Tibial artery (tissue), 4 donors: ENCODE measurements around the gene ECT2.
"Not testable (repeated sequence)": the region's sequence is repeated elsewhere in the genome, so short reads cannot be mapped to it uniquely, and the experiment has no call there.

Experiments used
- DNase-seq, 2 donors: peaks; one replicate each; pipeline ENCODE4 v3.0.0-alpha.2; 2019
- H3K27ac ChIP-seq, 2 donors: fragments of 200-600 bp; sonication (generic) in 1 of 2; 1 replicate in 1 of 2; 2 replicates in 1 of 2; pipeline ENCODE4 v1.5.1; 2018 to 2019; ENCODE audit warnings: mild to moderate bottlenecking in 1 of 2
- H3K27me3 ChIP-seq, 2 donors: fragments of 200-600 bp; sonication (generic) in 1 of 2; one replicate each; pipeline versions ENCODE4 v1.5.1 to v1.6.0; 2016 to 2019
- H3K36me3 ChIP-seq, 3 donors: fragments of 200-600 bp; sonication (generic) in 2 of 3; one replicate each; pipeline ENCODE4 v1.5.1; 2016 to 2019; ENCODE audit warnings: mild to moderate bottlenecking in 2 of 3
- H3K4me1 ChIP-seq, 4 donors: fragments of 200-600 bp; sonication (generic) in 2 of 4; 1 replicate in 3 of 4; 2 replicates in 1 of 4; pipeline ENCODE4 v1.5.1; 2016 to 2019
- H3K4me3 ChIP-seq, 2 donors: fragments of 200-600 bp; sonication (generic) in 1 of 2; 1 replicate in 1 of 2; 2 replicates in 1 of 2; pipeline ENCODE4 v1.5.1; 2018 to 2019; ENCODE audit warnings: mild to moderate bottlenecking in 2 of 2
- H3K9me3 ChIP-seq, 3 donors: fragments of 200-600 bp; sonication (generic) in 1 of 3; one replicate each; pipeline ENCODE4 v1.5.1; 2016 to 2019
- intact Hi-C: fragments of 100-400 bp; cut with DNase I; formaldehyde crosslinking; loops from one replicate; pipeline ENCODE4 v1.15.0; 2023; ENCODE audit warnings: low total_unique reads
- TF ChIP-seq, protein P1 (sequence below), 2 experiments: fragments of 200-600 bp in 1 of 2; fragments of 450-650 bp in 1 of 2; IDR thresholded peaks; one replicate each; pipeline ENCODE4 v1.5.1; 2017 to 2019; ENCODE audit warnings: antibody characterized with exemption in 2 of 2, mild to moderate bottlenecking in 1 of 2, moderate library complexity in 1 of 2

The ECT2 gene

GRCh38 chr3:172853921-172854666 is 103.6 kb downstream of the ECT2 start:
- Histone ChIP-seq H3K4me3 (no peak overlapping the region), H3K27me3 (no peaks in the 10 kb centered on the region), H3K27ac (no peak overlapping the region), H3K9me3 (no peaks in the 10 kb centered on the region), H3K4me1 (peaks cover 0 to 5% (median 0%) of the 10 kb centered on the region in 4 donors), H3K36me3 (no peaks in the 10 kb centered on the region)
- TF ChIP-seq, protein P1, sequence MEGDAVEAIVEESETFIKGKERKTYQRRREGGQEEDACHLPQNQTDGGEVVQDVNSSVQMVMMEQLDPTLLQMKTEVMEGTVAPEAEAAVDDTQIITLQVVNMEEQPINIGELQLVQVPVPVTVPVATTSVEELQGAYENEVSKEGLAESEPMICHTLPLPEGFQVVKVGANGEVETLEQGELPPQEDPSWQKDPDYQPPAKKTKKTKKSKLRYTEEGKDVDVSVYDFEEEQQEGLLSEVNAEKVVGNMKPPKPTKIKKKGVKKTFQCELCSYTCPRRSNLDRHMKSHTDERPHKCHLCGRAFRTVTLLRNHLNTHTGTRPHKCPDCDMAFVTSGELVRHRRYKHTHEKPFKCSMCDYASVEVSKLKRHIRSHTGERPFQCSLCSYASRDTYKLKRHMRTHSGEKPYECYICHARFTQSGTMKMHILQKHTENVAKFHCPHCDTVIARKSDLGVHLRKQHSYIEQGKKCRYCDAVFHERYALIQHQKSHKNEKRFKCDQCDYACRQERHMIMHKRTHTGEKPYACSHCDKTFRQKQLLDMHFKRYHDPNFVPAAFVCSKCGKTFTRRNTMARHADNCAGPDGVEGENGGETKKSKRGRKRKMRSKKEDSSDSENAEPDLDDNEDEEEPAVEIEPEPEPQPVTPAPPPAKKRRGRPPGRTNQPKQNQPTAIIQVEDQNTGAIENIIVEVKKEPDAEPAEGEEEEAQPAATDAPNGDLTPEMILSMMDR (IDR thresholded peaks at IDR 0.05), result no peak
- DNase-seq, result no peak
- intact Hi-C loops, result no loop called here

- no peaks in the 10 kb centered on the region for H3K36me3 ChIP-seq
- H3K9me3 ChIP-seq, result no peaks in the 10 kb centered on the region
- intact Hi-C loops, result no loop called here
- no peak overlapping the region for H3K4me3 ChIP-seq
- H3K4me1 ChIP-seq, result peaks cover 0 to 5% (median 0%) of the 10 kb centered on the region in 4 donors
- H3K27ac ChIP-seq, result no peak overlapping the region
- no peaks in the 10 kb centered on the region for H3K27me3 ChIP-seq
- no peak for DNase-seq
- TF ChIP-seq, protein P1 (IDR thresholded peaks at IDR 0.05), result no peak
Observed at GRCh38 chr3:172855037-172855436, 104.5 kb downstream of the ECT2 start.

DNA sequence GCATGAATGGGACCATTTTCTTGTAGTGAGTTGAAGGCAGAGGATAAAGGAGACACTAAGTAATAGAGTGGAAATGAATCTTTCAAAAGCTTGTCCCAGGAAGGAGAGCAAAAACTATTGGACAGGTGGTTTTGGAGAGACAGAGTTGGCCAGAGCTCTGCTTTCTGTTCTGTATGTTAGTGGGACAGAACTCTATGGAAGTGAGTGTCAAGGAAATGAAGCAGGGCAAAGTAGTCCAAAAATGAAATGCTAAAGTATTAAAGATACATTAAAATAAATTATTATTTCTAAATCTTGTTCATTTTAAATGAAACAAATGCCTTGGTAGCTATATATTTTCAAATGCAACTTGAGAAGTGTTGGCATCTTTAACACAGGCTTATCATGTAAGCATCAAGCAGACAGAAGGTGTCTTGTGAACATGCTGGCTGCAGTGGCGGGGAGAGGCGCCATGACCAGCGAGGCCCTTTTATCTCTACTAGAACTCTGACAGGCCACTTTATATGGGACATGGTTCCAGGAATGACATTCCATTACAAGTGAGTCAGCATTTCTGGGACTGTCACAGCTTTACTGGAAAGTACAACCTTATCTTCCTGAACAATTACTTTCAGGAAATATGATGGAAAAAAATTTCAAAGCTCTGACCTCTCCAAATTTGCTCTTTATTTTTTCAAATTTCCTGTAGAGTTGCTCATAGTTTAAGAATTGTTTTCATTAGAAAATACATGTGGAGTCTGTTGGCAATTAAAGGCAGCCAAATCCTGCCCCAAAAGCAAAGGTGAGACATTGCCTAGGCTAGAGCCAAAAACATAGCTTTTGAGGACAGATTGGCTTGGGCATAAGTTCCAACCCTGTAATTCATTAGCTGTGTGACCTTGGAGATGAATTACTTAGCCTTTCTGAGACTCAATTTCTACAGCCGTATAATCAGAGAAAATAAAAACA is 106.5 kb downstream of the ECT2 start:
- peaks cover 0 to 5% (median 0%) of the 10 kb centered on the region in 4 donors for H3K4me1 ChIP-seq
- intact Hi-C loops, result no loop called here
- no peaks in the 10 kb centered on the region for H3K9me3 ChIP-seq
- H3K4me3 ChIP-seq, result no peak overlapping the region
- TF ChIP-seq, protein P1 (IDR thresholded peaks at IDR 0.05), result no peak
- H3K36me3 ChIP-seq, result no peaks in the 10 kb centered on the region
- no peaks in the 10 kb centered on the region for H3K27me3 ChIP-seq
- H3K27ac ChIP-seq, result no peak overlapping the region
- DNase-seq, result no peak

DNA sequence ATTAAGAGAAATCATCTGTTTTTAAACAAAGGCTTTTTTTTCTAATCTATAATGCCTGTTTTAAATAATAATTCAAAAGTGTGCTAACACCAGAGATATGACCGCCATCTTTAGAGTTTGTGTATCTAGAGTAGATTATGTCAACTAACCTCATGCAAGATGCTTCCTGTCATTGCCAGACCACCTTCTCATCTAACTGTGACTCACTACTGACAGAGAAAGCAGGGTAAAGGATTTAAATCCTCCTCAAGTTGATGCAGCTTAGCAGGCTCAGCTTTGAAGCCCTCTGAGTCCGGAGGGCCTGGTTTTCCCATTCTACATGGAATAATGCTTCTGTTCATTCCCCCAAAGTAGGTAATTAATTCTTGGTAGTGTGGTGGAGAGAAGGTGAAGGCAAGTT is 108.5 kb downstream of the ECT2 start:
- H3K36me3 ChIP-seq, result no peaks in the 10 kb centered on the region
- H3K27ac ChIP-seq, result no peak overlapping the region
- H3K27me3 ChIP-seq, result no peaks in the 10 kb centered on the region
- TF ChIP-seq, protein P1 (IDR thresholded peaks at IDR 0.05), result no peak
- no peak for DNase-seq
- peaks cover 0 to 5% (median 0%) of the 10 kb centered on the region in 4 donors for H3K4me1 ChIP-seq
- H3K4me3 ChIP-seq, result no peak overlapping the region
- H3K9me3 ChIP-seq, result no peaks in the 10 kb centered on the region
- intact Hi-C loops, result no loop called here

GRCh38 chr3:172866726-172867350 is 116.3 kb downstream of the ECT2 start:
- H3K9me3 ChIP-seq, H3K27ac ChIP-seq, H3K36me3 ChIP-seq, intact Hi-C loops, DNase-seq, H3K4me1 ChIP-seq, H3K27me3 ChIP-seq, H3K4me3 ChIP-seq: not testable (repeated sequence)
